HPDE6-E6E7 (cell line): ENCODE results near the gene ZNF593.

ENCODE experiments used
- DNase-seq: peaks from one replicate; pipeline ENCODE4 v3.0.0; 2011; ENCODE audit warnings: missing footprints; ENCODE audit errors: extremely low spot score

Gene ZNF593

DNA sequence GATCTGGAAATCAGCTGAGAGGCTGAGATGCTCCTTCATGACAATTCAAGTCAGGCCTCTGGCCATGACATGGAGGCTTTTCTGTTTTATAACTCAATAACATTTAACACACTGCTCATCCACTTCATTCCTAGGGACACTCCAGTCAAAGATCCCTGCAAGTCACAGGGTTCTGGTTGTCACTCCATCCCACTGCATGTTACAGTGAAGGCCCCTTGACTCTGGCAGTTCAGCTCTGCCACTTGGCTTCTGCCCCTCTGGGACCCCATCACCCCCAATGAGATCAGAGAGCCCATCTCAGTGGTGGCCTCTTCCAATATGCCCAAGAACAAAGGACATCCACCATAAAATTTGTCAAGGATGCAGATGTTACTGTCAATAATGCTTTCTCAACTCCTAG, 20.8 kb upstream of the ZNF593 start:
- DNase-seq = no peak

DNA sequence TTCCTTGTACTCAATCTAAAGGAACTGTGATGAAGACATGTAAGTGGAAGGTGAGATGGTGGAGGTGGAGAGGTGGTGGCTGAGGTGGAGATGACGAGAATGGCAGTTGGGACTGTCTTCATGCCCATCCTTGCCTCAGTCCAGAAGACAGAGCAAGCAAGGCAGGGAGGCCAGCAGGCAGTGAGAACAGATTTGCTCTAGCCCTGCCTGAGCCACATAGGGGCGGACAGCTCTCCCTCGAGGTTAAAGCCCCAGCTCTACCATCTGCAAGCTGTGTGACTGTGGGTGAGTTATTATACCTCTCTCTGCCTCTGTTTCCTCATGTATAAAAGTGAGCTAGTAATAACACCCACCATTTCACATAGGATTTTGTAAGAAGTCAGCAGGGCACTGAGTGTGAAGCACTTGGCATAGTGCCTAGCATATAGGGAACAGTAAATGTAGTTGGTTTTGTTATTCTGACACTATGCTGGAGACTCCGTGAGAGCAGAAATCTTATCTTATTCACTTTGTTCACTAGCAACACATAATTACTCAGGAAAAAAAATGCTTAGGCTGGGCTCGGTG, 15.7 kb upstream of the ZNF593 start:
- DNase-seq = no peak

DNA sequence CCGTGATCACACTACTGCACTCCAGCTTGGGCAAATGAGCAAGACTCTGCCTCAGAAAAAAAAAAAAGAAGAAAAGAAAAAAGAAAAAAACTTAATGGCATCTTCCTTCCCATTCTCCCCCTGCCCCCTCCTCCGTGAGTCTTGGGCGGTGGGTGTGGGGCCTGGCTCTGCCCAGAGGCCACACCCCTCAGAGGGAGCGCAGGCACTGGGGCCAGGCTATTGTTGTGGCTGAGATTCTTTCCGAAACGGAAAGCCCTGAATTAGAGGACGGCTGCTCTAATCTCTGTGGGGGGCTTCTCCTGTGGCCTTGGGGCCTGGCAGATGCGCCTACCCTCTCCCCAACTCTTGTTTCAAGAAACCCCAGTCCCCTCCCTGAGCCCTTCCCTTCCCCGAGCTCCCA, 15.0 kb upstream of the ZNF593 start:
- DNase-seq = no peak

GRCh38 chr1:26155370-26156284, 14.1 kb upstream of the ZNF593 start:
- DNase-seq = no peak

DNA sequence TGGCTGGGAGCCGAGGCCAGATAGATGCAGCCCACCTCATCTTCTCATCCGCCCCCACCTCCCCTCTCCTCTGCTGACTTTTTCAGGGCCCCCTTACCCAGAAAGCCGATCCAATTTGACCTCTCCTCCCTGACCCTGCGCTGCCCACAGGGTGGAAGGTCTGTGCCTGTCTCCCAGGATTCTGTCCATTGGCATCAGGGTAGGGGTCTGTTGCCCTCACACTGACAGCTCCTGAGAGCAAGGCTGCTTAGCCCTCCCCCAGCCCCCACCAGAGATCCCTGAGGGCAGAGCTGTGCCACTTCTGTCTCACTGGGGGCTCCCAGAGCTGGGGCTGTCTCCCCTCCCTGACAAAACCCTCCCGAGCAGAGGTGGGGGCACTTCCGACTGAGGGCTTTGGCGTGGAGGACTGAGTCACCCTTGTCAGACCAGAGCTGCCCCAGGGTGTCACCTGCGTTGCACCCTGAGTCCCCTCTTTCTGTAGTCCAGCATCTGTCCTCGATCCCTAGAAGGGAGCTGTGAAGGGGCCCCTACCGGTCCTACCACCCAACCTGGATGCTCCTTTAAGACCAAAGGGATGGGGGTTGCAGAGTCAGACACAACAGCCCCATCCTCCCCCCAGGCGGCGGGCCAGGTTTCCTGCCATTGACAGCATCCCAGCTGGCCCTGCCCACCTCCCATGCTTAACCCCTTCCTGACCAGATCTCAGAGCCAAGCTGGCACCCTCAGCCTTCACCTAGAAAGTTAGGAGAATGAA, 13.2 kb upstream of the ZNF593 start:
- no peak for DNase-seq

GRCh38 chr1:26158271-26158907, 11.3 kb upstream of the ZNF593 start:
- DNase-seq = no peak

- no peak for DNase-seq
These were observed 10.6 kb upstream of the ZNF593 start, which contains the start of gene FAM110D for GRCh38 chr1:26158908-26159742. FAM110D (plus strand) TSS chr1:26159079; CDS start chr1:26161292, 2,213 bp downstream.

DNA sequence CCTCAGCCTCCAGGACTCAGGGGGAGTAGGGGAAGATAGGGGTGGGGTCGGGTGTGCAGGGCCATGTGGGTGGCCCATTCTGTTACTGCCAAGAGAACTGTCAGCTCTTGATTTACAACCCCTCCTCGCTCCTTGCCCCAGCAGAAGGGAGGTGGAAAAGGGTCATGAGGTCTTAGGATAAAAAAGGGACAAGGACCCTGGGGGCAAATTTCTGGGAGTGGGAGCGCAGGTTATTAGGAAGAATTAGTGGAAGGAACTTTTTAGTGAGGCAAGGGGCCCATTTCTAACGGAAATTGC, 10.0 kb upstream of the ZNF593 start:
- DNase-seq = no peak

- no peak for DNase-seq
These were observed 8.9 kb upstream of the ZNF593 start for GRCh38 chr1:26160527-26161414.

- DNase-seq = peak; percentile 54
These were observed 8.1 kb upstream of the ZNF593 start for GRCh38 chr1:26161415-26162219.

DNA sequence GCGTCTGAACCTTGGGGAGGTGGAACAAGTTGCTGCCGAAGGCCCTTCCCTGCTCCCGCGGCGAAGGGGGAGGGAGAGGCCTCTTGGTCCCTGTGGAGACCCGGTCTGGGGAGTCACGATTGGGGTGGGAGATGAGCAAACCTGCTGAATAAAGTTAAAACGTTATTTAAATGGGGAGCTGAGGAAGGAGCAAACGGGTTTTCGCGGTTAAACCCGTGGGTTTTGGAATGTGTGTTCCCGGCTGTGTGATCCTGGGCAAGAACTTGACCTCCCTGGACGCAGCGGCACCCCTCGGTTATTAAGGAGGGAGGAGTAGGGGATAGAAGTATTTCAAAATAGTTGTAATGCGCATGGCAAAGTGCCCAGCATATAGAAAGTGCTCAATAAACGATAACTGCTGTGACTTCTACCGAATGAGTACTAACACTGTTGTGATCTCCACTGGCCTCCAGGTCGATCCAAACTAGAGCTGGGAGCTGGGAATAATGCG, 7.4 kb upstream of the ZNF593 start:
- no peak for DNase-seq

DNA sequence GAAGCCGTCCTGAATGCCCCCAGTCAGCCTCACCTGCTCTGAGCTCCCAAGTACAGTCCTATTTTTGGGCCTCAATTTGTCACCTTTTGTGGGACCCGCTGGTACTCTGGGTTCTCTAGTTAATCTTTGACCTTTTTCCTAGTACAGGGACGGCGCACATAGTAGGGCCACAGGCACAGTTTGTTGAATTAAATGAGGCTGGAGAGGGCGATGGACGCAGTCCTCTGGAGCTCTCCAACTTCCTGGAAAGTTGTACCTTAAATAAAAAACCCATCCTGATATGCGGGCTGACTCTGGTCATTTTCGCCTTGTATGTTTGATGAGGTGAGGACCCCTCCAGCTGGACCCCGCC, 6.0 kb upstream of the ZNF593 start:
- no peak for DNase-seq

- peak; percentile 31 for DNase-seq
These were observed 5.5 kb upstream of the ZNF593 start for GRCh38 chr1:26164036-26164860.

GRCh38 chr1:26164861-26165842, 4.6 kb upstream of the ZNF593 start:
- no peak for DNase-seq

- DNase-seq = no peak
These were observed 2.9 kb upstream of the ZNF593 start for GRCh38 chr1:26166719-26167281.

GRCh38 chr1:26168410-26169197, 1.1 kb upstream of the ZNF593 start, which contains the start of gene C1orf232:
C1orf232 (minus strand) TSS chr1:26168963; CDS start chr1:26168499, 464 bp downstream.
- no peak for DNase-seq
